GM21447 (cell line): ENCODE results near the gene ASAP3.

Experiments used
- ATAC-seq: cut with Tn5 transposase; IDR thresholded peaks from one replicate; pipeline ENCODE4 v1.9.1; 2021; ENCODE audit not compliant: unreplicated experiment

ASAP3 gene

GRCh38 chr1:23424293-23425192 lies 59.4 kb downstream of the ASAP3 start, which contains the start of gene TCEA3:
Gene TCEA3 (minus strand): TSS chr1:23424748. CDS start chr1:23424633, 115 bp downstream.
- no peak for ATAC-seq

GRCh38 chr1:23423415-23424292 lies 60.3 kb downstream of the ASAP3 start:
- ATAC-seq: no peak

DNA sequence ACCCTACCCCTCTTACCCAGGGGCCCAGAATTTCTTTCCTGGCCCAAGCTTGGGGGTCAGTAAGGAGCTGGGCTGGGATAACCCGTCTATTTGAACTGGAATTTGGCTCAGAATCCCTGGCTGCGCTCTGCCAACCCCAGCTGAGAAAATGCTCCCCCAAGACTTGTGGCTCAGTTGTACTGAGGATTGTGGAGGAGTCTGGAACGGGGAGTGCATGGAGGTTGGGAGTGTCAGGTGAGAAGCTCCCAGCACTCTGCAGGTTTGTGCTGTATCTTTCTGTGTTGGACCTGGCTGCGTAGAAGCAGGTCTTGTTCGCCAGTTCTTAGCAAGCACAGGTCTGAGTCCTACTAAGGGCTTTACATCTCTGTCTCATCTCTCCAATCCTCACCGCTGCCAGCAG lies 61.0 kb downstream of the ASAP3 start:
- ATAC-seq: no peak

DNA sequence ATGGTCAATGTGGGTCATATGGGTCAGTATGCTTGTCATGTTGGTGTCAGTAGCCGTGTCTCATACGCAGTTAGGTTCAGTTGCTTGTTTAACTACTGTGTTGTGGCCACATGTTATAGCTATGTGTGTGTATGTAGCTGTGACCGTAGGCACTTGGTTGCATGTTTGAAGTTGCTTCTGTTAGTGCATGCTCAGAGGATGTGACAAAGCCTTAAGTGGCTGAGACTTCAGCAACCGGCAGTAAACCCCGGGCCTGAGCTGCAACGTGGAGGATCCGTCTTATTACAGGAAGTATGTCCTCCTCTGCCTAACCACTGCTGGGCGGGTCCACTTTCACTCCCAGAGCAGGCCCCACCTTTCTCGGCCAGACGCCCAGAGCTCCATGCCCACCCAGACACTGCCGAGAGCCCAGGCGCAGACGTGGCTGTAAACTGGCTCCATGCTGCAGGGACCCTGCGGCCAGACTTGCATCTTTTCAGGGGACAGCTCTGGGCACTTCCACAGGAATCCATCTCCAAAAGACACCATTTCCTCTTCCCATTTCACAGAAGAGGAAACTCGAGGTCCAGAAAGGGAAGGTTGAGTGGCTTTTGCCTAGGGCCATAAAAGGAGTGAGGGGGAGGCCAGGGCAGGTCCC lies 61.6 kb downstream of the ASAP3 start:
- no peak for ATAC-seq

GRCh38 chr1:23421753-23422240 lies 62.2 kb downstream of the ASAP3 start:
- ATAC-seq: no peak

- ATAC-seq: no peak
These were observed 62.6 kb downstream of the ASAP3 start for GRCh38 chr1:23421343-23421742.

GRCh38 chr1:23420778-23421177 lies 63.2 kb downstream of the ASAP3 start:
- ATAC-seq: no peak

GRCh38 chr1:23419180-23419579 lies 64.8 kb downstream of the ASAP3 start:
- no peak for ATAC-seq

DNA sequence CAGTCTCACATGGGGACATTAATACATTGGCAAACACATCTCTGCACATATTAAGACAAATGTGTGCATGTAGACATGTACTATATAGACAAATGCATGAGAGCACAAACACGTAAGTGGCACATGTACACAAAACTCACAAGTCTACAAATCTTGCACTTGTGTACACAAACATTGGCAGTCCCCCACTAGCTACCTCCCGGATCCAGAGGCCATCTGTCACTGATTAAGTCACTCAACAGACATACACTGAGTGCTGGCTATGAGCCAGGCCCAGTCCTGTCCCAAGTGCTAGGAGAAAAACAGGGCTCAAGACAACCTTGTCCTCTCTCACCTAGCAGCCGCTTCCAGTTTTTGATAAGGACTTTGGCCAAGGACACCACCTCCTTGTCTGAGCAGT lies 66.4 kb downstream of the ASAP3 start:
- ATAC-seq: no peak

GRCh38 chr1:23416964-23417363 lies 67.0 kb downstream of the ASAP3 start:
- ATAC-seq: no peak

DNA sequence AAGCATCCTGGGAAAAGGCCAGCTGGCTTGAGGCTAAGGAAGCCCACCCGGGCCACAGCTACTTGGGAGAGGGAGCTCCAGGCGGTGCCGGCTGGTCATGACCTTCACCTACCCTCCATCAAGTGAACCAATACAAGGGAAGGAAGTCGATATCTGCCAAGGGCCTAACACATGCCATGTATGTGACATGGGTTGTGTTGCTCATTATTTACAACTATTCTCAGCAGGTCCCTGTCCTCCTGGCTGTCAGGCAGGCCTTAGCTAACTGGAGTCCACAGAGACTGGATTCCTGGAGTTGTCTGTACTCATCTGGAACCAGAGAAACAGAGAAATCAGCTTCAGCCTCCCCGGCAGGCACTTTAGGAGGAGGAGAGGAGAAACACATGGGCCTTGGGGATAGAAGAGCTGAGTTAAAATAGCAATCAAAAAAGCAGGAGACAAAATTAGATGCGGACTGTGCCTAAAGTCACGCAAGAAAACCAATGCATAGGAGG lies 75.1 kb downstream of the ASAP3 start:
- ATAC-seq: no peak

GRCh38 chr1:23407016-23407630 lies 76.9 kb downstream of the ASAP3 start:
- no peak for ATAC-seq

- ATAC-seq: no peak
These were observed 78.0 kb downstream of the ASAP3 start for GRCh38 chr1:23405946-23406345.

DNA sequence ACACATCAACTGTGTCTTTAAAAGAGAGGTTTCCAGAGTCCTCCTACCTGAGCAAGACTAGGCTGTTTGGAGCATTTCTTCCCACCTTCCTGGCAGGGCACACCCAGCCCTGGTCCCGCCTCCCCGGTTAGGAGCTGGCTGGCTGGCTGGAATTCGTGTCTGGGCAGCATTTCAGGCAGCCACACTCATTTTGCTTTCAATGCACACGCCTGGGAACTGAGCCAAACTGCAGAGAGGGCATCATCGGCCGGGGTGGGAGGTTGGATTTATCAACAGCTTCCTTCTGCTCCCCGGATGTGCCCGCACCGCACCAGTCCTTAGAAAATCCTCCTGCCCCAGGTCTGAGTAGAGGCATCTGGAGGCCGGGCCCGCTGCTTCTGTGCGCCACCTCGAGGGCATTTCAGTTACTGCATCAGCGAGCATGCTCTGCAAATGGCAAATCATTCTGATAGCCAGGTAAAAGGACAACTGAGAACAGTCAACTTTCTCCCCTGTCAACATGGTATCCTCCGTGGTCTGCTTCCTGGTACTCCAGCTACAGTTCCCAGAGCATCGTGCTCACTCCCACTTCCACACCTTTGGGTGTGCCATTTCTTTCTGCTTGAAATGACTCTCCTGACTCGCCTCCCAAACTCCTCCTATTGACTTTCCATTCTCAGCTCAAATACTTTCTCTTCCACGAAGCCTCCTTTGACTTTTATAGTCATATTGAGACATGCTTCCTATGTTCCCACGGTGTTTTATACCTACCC lies 80.1 kb downstream of the ASAP3 start:
- ATAC-seq: no peak

DNA sequence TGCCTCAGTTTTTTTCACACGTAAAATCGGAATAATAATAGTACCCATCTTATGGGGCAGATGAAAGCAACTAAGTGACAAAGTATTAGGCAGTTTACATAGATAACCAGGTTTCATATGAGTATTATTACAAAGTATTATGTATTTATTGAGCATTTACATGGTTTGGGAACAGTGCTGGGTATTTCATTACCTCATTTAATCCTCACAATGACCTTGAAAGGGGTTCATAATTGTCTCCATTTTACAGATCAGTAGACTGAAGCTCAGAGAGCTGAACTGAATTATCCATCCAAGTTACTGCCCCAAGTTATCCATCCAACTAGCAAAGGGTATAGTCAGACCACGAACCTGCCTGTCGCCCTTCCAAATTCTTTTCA lies 80.6 kb downstream of the ASAP3 start:
- ATAC-seq: no peak

- no peak for ATAC-seq
These were observed 81.0 kb downstream of the ASAP3 start for GRCh38 chr1:23403038-23403336.

DNA sequence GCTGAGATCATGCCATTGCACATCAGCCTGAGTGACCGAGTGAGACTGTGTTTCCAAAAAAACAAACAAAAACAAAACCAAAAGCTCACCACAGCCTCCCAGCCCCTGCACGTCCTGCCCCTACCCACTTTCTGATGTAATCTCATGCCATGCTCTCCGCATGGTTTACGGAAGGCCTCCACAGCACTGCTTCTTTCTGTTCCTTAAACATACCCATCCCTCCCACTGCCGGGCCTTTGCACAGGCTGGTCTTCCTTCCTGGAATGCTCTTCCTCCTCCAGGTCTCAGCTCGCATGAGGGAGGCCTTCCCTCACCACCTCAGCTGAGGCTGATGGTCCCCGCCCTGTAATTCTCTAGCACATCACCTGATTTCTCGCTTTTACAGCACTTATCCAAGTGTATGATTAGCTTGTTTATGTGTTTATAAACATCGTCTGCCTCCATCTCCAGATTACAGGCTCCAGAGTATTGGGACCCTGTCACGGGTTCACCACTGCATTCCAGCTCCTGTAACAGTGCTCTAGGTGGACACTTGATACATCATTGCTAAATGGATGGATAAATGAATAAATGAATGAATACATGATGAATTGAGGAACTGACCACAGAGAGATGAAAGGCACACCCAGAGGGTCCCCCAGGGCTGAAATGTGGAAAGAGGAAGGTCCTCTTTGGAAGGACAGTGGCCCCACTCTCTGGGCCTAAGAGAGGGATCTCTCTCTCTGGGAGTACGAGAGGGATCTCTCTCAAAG lies 81.5 kb downstream of the ASAP3 start:
- no peak for ATAC-seq

DNA sequence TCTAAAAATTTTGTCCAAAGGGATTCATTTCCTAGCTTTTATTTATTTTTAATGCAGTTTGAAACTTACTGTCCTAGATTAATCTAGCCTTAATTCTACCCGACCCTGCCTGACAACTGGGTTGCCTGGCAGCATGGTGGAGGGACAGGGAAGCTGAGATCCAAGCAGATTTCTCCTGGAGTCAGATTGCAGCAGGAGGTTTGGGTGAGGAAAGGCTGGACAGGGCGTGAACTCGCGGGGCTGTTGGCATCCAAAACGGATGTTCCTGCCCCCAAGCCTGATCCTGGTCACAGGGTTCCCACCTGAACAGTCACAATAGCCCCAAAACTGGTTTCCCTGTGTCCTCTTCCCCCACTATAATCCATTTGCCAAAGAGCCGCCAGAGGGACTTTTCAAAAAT lies 82.7 kb downstream of the ASAP3 start:
- ATAC-seq: no peak

GRCh38 chr1:23400324-23401114 lies 83.5 kb downstream of the ASAP3 start:
- ATAC-seq: no peak
